NCI-H2196 (cell line): ENCODE results near the gene ITLN2.
"Not testable (repeated sequence)": the region's sequence is repeated elsewhere in the genome, so short reads cannot be mapped to it uniquely, and the experiment has no call there.

ENCODE experiments used
- DNase-seq: peaks from one replicate; lab custom pipeline; 2025; ENCODE audit not compliant: unreplicated experiment; lab: John Stamatoyannopoulos, UW

The ITLN2 gene

DNA sequence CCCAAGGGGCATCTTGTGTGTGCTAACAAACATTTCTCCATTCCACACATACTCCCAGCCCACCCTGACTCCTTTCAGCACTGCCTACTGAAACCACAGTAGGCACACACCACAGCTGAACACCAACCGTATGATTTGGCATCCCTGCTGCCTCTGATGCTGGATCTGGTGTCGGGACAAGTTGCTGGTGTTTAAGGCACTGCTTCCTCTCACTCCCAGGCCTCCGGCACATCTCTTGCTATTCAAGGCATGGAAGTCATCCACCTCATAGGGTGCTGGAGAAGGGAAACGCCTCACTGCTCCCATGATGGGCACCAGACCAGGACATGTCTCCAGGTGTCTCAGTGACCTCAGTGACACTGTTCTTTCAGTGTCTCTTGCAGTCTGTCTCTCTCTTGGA lies 2.4 kb upstream of the ITLN2 start:
- no peak for DNase-seq

DNA sequence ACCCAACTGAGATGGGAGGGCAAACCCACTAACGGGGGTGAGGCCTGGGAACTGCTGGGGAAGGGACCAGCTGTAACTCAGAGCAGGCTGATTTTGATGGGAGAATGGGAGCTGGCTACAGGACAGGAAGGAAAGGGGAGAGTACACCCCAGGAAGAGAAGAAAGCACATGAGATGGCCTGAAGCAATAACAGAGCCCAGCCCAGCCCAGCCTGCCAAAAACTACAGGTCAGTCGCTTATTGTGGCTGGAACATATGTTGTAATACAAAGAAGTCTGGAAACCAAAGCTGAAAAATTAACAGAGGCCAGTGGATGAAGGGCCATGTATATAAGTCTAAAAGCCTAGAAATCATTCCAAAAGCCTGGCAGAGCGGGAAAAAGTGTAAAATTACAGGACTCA lies 1.6 kb downstream of the ITLN2 start:
- DNase-seq, result no peak

DNA sequence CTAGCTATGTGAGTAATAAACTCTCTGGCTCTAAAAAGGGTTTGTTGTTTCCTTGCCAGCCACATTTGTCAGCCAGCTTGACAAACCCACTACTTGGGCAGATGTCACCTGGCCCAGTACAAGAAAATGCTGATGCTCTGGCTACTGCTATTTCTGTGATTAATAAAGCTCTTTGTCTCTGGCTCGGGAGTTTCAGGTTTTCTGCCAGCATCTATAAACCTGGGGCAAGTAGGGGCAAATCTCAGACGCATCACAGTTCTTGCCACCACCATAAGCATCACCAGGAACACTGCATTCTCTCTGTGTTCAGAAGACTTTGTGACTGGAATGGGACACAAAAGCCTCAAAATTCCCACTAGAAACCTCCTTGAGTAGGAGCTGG lies 2.5 kb downstream of the ITLN2 start:
- DNase-seq, result no peak

DNA sequence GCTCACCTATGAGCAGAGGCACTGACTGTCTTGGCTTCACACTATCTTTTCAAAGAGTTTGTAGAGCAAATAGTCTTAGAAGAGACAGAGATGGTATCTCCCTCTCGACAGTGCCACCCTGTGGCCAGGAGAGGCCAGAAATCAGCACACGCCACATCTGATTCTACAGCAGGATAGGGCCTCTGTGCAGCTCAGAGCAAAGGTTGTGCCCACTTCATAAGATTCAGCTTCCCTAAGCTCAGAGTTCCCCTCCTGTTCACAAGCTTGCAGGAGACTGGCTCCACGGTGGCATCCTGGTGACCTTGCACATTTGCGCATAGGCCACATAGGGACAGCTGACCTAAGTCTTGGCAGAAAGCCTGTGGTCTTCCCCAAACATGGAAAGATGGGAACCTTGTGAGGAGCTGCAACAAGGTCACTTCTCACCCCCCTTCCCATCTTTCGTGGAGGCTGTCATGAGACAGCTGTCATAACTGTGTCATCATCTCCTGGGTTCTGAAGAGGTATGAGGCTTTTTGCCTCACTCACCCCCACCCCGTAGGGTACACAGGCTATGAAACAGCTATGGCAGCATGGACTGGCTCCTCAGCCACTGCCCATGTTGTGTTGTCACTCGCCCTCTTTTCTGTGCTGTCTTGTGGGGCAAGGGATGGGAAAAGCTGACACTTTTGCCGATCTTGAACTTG lies 3.0 kb downstream of the ITLN2 start:
- DNase-seq, result peak; percentile 58

DNA sequence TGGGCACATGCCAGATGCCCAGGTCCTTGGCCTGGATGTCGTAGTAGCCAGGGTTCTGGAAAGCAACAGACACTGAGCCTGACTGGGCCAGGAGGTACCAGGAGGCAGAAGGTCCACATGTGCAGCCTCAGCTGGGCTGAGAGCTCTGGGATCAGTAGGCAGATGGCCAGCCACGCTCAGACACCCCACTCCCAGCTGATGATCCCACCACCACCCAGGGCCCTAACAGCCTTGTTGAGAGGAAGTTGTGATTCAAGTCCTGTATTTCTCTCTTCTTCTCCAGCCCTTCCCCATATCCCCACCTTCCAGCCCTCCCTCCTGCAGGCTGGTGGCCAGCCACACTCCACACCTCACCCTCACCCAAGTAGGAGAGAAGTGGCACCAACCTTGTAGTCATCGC lies 4.0 kb downstream of the ITLN2 start:
- no peak for DNase-seq

DNA sequence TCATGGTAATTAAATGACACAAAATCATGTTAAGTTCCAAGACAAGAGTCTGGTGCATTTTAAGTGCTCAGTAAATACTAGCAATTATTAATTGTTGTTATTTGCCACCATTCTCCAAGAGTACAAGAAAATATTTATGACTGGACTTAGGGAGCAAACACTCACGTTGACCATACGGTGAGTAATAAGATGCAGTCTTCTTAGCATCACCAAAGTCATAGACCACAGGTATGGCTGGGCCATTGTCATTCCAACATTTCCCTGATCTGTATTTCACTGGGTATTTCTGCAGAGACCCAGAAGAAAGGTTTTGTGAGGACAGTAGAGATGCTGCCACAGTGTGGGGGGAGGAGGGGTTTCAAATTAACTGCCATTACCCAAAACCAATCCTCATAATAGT lies 4.7 kb downstream of the ITLN2 start:
- DNase-seq, result no peak

DNA sequence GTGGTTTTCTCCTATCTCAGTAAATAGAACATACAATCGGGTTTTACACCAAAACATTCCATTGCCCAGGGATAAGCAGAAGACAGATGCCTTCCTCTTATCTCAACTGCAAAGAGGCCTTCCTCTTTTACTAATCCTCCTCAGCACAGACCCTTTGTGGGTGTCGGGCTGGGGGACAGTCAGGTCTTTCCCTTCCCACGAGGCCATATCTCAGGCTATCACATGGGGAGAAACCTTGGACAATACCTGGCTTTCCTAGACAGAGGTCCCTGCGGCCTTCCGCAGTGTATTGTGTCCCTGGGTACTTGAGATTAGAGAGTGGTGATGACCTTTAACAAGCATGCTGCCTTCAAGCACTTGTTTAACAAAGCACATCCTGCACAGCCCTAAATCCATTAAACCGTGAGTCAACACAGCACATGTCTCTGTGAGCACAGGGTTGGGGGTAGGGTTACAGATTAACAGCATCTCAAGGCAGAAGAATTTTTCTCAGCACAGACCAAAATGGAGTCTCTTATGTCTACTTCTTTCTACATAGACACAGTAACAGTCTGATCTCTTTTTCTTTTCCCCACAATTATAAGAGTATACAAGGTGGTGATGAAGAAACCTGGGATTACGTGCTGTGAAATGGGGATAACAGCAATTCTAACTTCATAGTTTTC lies 5.3 kb downstream of the ITLN2 start:
- peak; percentile 39 for DNase-seq

DNA sequence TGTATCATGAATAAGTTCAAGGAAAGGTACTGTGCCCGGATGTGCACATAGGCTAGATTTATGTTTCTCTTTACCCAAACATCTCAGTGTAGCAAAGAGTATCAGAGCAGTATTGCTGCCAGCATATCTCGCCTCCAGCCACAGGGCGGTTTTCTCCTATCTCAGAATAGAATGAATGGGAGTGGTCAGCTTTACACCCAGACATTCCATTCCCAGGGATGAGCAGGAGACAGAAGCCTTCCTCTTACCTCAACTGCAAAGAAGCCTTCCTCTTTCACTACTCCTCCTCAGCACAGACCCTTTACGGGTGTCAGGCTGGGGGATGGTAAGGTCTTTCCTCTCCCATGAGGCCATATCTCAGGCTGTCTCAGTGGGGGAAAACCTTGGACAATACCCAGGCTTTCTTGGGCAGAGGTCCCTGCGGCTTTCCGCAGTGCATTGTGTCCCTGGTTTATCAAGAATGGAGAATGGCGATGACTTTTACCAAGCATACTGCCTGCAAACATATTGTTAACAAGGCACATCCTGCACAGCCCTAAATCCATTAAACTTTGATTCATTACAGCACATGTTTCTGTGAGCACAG lies 7.3 kb downstream of the ITLN2 start:
- not testable (repeated sequence) for DNase-seq

DNA sequence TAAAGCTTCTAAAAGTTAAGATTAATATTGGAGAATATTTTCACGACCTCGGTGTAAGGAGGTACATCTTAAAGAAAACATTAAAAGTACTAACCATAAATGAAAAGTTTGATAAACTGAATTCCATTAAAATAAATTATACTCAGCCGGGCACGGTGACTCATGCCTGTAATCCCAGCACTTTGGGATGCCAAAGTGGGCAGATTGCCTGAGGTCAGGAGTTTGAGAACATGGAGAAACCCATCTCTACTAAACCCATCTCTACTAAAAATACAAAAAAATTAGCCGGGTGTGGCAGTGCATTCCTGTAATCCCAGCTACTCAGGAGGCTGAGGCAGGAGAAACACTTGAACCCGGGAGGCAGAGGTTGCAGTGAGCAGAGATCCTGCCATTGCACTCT lies 8.7 kb downstream of the ITLN2 start:
- not testable (repeated sequence) for DNase-seq

DNA sequence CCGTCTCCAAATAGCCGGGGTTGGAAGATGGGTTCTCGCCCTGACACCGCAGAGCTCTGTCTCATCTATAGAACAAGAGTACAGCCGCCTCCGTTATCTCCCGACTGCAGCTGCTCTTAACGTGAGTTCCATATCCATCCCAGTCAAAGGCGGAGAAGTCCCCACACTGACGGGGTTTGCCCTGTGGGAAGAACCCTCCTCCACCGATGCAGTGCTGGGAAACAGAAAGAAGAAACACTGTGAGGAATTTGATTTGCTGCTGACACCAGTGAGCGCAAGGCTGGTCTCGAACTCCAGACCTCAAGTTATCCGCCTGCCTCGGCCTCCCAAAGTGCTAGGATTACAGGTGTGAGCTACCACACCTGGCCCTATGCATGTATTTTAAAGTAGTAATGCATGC lies 9.5 kb downstream of the ITLN2 start:
- no peak for DNase-seq

DNA sequence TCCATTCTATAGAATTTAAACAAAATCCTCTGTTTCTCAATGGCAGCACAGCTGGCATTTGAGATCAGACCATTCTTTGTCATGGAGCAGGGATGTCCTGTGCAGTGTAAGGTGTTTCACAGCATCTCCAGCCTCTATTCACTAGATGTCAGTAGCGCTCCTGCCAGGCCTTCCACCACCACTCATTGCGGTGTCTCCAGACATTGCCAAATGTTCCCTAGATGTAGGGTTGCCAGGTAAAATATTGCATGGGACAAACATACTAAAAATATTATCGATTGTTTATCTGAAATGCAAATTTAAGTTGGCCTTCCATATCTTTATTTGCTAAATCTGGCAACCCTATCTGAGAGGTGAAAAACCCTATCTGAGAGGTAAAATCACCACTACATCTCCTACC lies 11.7 kb downstream of the ITLN2 start:
- peak; percentile 56 for DNase-seq

DNA sequence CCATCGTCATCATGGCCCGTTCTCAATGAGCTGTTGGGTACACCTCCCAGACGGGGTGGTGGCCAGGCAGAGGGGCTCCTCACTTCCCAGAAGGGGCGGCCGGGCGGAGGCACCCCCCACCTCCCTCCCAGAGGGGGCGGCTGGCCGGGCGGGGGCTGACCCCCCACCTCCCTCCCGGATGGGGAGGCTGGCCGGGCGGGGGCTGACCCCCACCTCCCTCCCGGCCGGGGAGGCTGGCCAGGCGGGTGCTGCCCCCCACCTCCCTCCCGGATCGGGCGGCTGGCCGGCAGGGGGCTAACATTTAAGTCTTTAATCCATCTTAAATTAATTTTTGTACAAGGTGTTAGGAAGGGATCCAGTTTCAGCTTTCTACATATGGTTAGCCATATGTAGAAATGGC lies 17.9 kb downstream of the ITLN2 start:
- not testable (repeated sequence) for DNase-seq

DNA sequence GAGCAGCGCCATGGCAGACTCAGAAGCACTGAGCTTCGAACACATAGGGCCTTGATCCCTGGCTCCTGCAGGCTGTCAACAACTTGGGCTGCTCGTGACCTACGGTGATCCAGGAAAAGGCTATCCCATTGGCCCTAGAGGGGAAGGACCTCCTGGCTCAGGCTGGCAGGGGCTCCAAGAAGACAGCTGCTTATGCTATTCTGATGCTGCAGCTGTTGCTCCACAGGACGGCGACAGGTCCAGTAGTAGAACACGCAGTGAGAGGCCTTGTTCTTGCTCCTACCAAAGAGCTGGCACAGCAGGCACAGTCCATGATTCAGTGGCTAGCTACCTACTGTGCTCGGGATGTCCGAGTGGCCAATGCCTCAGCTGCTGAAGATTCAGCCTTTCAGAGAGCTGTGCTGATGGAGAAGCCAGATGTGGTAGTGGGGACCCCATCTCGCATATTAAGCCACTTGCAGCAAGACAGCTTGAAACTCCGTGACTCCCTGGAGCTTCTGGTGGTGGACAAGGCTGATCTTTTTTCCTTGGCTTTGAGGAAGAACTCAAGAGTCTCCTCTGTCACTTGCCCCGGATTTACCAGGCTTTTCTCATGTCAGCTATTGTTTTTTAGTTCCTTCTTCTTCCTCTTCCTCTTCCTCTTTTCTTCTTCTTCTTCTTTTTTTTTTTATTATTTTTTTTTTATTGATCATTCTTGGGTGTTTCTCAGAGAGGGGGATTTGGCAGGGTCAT lies 18.9 kb downstream of the ITLN2 start:
- DNase-seq, result no peak

DNA sequence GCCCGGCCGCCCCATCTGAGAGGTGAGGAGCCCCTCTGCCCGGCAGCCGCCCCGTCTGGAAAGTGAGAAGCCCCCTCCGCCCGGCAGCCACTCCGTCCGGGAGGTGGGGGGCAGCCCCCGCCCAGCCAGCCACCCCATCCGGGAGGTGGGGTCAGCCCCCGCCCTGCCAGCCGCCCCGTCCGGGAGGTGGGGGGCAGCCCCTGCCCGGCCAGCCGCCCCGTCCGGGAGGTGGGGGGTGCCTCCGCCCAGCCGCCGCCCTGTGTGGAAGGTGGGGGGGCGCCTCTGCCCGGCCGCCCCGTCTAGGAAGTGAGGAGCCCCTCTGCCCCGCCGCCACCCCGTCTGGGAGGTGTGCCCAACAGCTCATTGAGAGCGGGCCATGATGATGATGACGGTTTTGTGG lies 21.3 kb downstream of the ITLN2 start:
- not testable (repeated sequence) for DNase-seq

DNA sequence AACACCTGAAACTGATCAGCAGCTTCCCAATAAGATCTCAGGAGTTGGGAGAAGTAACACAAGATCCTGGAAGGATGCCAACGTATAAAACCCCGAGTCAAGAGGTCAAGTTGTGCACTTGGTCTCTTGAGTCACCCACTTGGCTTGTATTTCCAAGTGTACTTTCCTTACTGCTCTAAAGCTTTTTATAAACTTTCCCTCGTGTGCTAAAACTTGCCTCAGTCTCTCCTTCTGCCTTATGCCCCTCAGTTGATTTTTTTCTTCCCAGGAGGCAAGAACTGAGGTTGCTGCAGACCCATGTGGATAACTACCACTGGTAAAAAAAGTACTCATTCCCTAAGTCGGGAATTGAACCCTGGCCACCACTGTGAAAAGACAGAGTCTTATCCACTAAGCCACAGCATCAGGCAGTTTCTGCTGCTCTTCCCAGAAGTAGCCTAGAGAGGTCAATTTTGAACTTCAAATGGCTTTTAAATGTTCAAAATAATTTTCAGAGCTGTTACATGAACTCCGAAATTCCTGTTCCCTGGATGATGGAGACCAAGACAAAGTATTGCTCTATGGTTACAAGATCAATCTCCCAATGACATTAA lies 28.9 kb downstream of the ITLN2 start:
- no peak for DNase-seq

DNA sequence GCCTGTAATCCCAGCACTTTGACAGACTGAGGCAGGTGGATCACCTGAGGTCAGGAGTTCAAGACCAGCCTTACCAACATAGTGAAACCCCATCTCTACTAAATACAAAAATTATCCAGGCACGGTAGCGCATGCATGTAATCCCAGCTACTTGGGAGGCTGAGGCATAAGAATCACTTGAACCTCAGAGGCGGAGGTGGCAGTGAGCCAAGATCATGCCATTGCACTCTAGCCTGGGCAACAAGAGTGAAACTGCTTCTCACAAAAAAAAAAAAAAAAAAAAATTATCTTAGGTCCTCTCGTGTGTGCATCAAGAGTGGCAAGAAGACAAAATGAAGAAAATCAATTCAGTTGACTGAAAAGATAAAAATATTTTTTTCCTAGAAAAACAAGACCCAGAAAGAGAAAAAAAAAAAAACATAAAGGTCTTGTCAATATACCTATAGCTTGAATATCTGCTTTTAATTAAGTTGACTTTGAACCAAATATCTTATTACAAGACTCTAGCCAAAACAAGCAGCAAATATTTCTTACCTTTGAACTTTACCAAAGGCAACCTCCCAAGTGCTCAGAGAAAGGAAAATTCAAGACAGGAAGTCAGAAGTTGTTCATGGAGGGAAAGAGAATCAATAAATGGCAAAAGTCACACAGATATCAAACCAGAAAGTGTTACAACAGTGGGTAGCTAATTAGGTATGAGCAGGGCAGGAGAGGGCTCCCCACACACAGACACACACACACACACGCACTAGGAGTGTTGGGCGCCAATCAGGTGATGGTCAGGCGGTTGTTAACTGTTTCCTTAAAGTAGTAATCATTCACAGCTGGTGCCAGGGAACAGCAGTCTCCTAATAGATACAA lies 29.6 kb downstream of the ITLN2 start:
- no peak for DNase-seq

DNA sequence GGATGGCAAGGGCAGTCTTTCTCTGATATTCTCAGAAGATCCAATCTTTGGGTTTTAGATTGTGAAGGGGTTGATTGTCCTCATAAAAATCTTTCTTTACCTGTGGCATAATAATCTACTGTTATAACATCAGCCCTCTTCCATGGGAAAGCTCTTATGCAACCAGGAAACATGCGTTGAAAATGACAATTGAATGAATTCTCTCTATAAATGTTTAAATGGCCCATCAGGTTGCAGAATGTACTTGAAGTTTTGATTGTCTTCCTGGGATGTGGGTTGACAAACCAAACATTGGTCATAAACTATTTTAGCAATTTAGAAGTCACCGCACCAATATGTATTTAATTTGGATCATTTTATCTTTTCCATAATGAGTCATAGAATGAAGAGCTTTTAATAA lies 37.9 kb downstream of the ITLN2 start:
- no peak for DNase-seq

DNA sequence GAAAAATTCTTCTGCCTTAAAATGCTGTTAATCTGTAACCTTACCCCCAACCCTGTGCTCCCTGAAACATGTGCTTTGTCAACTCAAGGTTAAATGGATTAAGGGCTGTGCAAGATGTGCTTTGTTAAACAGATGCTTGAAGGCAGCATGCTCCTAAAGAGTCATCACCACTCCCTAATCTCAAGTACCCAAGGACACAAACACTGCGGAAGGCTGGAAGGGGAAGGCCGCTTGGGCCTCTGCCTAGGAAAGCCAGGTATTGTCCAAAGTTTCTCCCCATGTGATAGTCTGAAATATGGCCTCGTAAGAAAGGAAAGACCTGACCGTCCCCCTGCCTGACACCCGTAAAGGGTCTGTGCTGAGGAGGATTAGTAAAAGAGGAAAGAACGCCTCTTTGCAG lies 41.4 kb downstream of the ITLN2 start:
- DNase-seq, result not testable (repeated sequence)

DNA sequence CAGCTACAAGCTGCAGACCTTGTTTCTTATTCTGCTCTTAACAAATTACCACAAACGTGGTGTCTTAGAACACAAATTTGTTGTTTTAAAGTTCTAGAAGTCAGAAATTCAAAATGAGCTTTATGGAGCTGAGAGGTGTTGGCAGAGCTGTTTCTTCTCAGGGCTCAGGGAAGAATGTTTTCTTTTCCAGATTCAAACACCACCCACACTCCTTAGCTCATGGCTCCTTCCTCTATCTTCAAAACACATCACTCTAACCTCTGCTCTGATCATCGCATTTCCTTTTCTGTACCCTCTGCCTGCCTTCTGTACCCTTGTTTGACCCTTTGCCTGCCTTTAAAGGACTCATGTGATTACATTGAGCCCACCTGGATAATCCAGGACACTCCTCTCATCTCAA lies 42.7 kb downstream of the ITLN2 start:
- no peak for DNase-seq

DNA sequence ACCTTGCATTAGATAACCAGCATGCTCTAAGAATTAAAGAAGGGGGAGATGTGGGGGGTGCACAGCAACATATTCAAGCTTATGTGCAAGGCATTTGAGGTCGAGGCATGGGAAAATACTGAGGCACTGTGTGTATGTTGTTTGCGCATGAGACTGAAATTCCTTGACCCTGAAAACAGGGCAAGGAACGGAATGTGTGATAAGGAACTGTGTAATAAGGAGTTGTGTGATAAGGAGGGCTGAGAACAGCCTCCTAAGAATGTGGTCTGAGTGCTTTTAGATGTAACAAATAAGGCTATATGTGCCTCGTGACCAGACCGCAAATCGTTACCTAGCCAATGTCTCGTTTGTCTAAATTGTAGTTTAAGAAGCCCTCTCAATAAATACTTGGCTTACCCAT lies 43.2 kb downstream of the ITLN2 start:
- DNase-seq, result no peak
